HepG2 (cell line): ENCODE measurements around the gene DPP3. TPM values are rescaled to one million over a fixed set of nuclear protein-coding genes. Genes with fewer than 3 reads are reported as not detected.

Experiments used
- BRD4 ChIP-seq: sonication (generic); formaldehyde crosslinking; IDR thresholded peaks from 2 replicates; pipeline ENCODE4 v1.4.0; 2020; ENCODE audit warnings: missing genetic modification reagents
- CREM ChIP-seq, 2 experiments: sonication (generic) in 1 of 2; formaldehyde crosslinking in 1 of 2; IDR thresholded peaks; 2 replicates each; pipeline versions ENCODE4 v1.4.0 to v1.6.1; 2016 to 2020; ENCODE audit warnings: antibody characterized with exemption in 1 of 2, mild to moderate bottlenecking in 1 of 2, missing genetic modification reagents in 1 of 2
- ETV5 ChIP-seq: IDR thresholded peaks from 2 replicates; pipeline ENCODE4 v1.6.1; 2018; ENCODE audit warnings: missing biosample characterization, missing genetic modification reagents, inconsistent platforms, borderline replicate concordance
- HDAC1 ChIP-seq: sonication (generic); formaldehyde crosslinking; IDR thresholded peaks from 2 replicates; pipeline ENCODE4 v1.5.1; 2020; ENCODE audit warnings: mild to moderate bottlenecking, missing genetic modification reagents
- HNRNPLL ChIP-seq: fragments of 200-400 bp; formaldehyde crosslinking; IDR thresholded peaks from 2 replicates; pipeline ENCODE4 v1.6.1; 2017; ENCODE audit warnings: mild to moderate bottlenecking, low read depth, low read length; ENCODE audit not compliant: poor library complexity, severe bottlenecking
- KDM4B ChIP-seq: sonication (generic); formaldehyde crosslinking; IDR thresholded peaks from 2 replicates; pipeline ENCODE4 v1.4.0; 2020; ENCODE audit warnings: missing genetic modification reagents
- MED1 ChIP-seq: sonication (generic); formaldehyde crosslinking; IDR thresholded peaks from 2 replicates; pipeline ENCODE4 v1.4.0; 2020; ENCODE audit warnings: missing genetic modification reagents
- PHF8 ChIP-seq: sonication (generic); formaldehyde crosslinking; IDR thresholded peaks from 2 replicates; pipeline ENCODE4 v1.5.0; 2020; ENCODE audit warnings: missing genetic modification reagents
- RELA ChIP-seq: sonication (generic); formaldehyde crosslinking; IDR thresholded peaks from 2 replicates; pipeline ENCODE4 v1.4.0; 2020; ENCODE audit warnings: missing genetic modification reagents
- SAP130 ChIP-seq: IDR thresholded peaks from 2 replicates; pipeline ENCODE4 v1.6.1; 2016; ENCODE audit warnings: low read depth
- THAP7 ChIP-seq: sonication (generic); formaldehyde crosslinking; IDR thresholded peaks from 2 replicates; pipeline ENCODE4 v1.8.1; 2023; ENCODE audit warnings: mild to moderate bottlenecking, missing genetic modification reagents
- THAP9 ChIP-seq: sonication (generic); formaldehyde crosslinking; IDR thresholded peaks from 2 replicates; pipeline ENCODE4; 2020; ENCODE audit warnings: missing genetic modification reagents, mild to moderate bottlenecking, borderline replicate concordance
- ZFP62 ChIP-seq: sonication (generic); formaldehyde crosslinking; IDR thresholded peaks from 2 replicates; pipeline ENCODE4 v1.4.0; 2020; ENCODE audit warnings: missing genetic modification reagents
- ZMYM2 ChIP-seq: sonication (generic); formaldehyde crosslinking; IDR thresholded peaks from 2 replicates; pipeline ENCODE4 v1.8.0; 2022; ENCODE audit warnings: mild to moderate bottlenecking, missing genetic modification reagents
- ZNF17 ChIP-seq: sonication (generic); formaldehyde crosslinking; IDR thresholded peaks from 2 replicates; pipeline ENCODE4 v1.5.0; 2020; ENCODE audit warnings: mild to moderate bottlenecking, missing genetic modification reagents
- ZNF496 ChIP-seq: sonication (generic); formaldehyde crosslinking; IDR thresholded peaks from 2 replicates; pipeline ENCODE4 v1.8.1; 2023; ENCODE audit warnings: mild to moderate bottlenecking, moderate library complexity, missing genetic modification reagents; ENCODE audit not compliant: insufficient replicate concordance
- polyA plus RNA-seq, 8 experiments: library from polyadenylated mRNA; depleted of rRNA in 3 of 8; stranded (reverse) in 7 of 8; unstranded in 1 of 8; fragments of >200 nt; fragmentation: Illumina TruSeq in 4 of 8; extraction: Trizol in 4 of 8; gene quantifications; 2 replicates each; pipeline versions ENCODE4 v1.2.1 to v1.2.3, GENCODE V29; 2011 to 2016; ENCODE audit warnings: low read depth in 4 of 8, missing spikeins in 1 of 8, mixed read lengths in 1 of 8; ENCODE audit not compliant: insufficient read depth in 1 of 8
- total RNA-seq, 5 experiments: library from RNA; depleted of rRNA; stranded (reverse); fragments of >200 nt; fragmentation: Illumina TruSeq; extraction: Trizol; gene quantifications; 2 replicates each; pipeline ENCODE4 v1.2.3, GENCODE V29; 2016; ENCODE audit warnings: low read depth in 1 of 5
- TF ChIP-seq, protein P1 (sequence below): sonication (generic); formaldehyde crosslinking; IDR thresholded peaks from 2 replicates; pipeline ENCODE4 v1.4.0; 2020; ENCODE audit warnings: missing genetic modification reagents, low read depth, mild to moderate bottlenecking, borderline replicate concordance
- TF ChIP-seq, protein P2 (sequence below): sonication (generic); formaldehyde crosslinking; IDR thresholded peaks from 2 replicates; pipeline ENCODE4 v1.4.0; 2020; ENCODE audit warnings: missing genetic modification reagents, borderline replicate concordance

The DPP3 gene
- total and polyA plus RNA-seq, 2 of the 13 experiments (the other 11 are each of a cell fraction or from before 2014, with no cell fraction given): 38.4 to 59.8 TPM

DNA sequence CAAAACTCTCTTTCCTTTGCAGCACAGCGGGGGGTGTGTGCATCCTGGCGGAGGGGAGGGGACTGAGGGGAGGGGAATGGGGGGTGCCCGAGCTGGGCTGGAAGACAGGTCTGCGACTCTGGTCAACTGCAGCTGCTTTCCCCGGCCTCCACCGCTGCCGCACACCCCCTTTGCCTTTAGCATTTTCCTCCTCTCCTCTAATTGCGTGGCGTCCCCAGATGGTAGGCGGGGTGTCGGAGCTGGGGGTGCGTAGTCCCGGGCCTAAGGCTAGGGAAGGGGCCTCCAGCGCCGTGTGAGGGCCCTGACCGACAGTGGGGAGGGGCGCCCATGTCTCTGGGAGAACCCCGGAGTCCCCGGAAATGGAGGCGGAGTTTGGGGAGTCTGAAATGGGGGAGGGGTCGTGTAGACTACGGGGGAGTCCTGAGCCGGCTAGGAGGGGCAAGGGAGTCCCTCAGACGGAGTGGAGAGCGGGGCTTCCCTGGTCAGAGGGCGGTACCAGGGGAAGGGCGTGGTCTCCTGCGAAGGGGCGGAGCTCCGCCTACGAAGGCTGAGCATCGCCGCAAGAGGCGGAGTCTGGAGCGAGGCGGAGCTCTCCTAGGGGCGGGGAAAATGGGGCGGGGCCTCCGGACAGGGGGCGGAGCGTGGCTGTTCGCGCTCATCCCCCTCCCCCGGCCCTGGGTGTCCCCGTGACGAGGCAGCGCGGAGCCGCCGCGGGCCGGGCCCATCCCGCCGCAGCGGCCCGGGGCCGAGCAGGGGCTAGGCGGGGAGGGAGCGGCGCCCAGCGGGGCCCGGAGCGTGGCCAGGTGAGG, 13.8 kb upstream of the DPP3 start, which contains the start of gene PELI3 (continued):
- TF ChIP-seq CREM (IDR thresholded peaks at IDR 0.05) (0 out of 2 replicates have a peak, but pooled peaks have one; percentile 20), CREM (CRISPR knock-in tag; IDR thresholded peaks at IDR 0.05) (no peak), KDM4B (0 out of 2 replicates have a peak, but pooled peaks have one; percentile 46), PHF8 (peak; percentile 68), ETV5 (CRISPR knock-in tag) (peak; percentile 21; the same call in 1 of the 2 replicates), ZFP62 (CRISPR knock-in tag) (no peak), ZNF496 (no peak), ZMYM2 (CRISPR knock-in tag) (no peak), THAP7 (CRISPR knock-in tag) (0 out of 2 replicates have a peak, but pooled peaks have one; percentile 36), RELA (CRISPR knock-in tag) (no peak), HDAC1 (peak; percentile 44; the same call in 1 of the 2 replicates), THAP9 (0 out of 2 replicates have a peak, but pooled peaks have one; percentile 28), ZNF17 (CRISPR knock-in tag) (no peak), HNRNPLL (peak; percentile 91), MED1 (no peak), BRD4 (CRISPR knock-in tag) (0 out of 2 replicates have a peak, but pooled peaks have one; percentile 17), SAP130 (CRISPR knock-in tag) (peak; percentile 57)
- TF ChIP-seq, protein P1, sequence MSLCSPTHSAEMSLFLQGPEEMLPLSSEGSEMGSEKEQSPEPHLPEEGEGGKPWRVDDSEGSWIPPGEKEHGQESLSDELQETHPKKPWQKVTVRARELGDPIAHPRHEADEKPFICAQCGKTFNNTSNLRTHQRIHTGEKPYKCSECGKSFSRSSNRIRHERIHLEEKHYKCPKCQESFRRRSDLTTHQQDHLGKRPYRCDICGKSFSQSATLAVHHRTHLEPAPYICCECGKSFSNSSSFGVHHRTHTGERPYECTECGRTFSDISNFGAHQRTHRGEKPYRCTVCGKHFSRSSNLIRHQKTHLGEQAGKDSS (CRISPR knock-in tag): no peak
- TF ChIP-seq, protein P2, sequence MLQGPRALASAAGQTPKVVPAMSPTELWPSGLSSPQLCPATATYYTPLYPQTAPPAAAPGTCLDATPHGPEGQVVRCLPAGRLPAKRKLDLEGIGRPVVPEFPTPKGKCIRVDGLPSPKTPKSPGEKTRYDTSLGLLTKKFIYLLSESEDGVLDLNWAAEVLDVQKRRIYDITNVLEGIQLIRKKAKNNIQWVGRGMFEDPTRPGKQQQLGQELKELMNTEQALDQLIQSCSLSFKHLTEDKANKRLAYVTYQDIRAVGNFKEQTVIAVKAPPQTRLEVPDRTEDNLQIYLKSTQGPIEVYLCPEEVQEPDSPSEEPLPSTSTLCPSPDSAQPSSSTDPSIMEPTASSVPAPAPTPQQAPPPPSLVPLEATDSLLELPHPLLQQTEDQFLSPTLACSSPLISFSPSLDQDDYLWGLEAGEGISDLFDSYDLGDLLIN (CRISPR knock-in tag): no peak
